Measurements from ENCODE around the gene RBFOX1. TPM values are rescaled to one million over a fixed set of nuclear protein-coding genes. Genes with fewer than 3 reads are reported as not detected.

RBFOX1 gene
- total RNA-seq, 6 donors from 2014 or later, result not detected

GRCh38 chr16:7390974-7391373, 58.3 kb downstream of the RBFOX1 start:
- H3K4me3 ChIP-seq, result no peak overlapping the region
- no peak for TF ChIP-seq POLR2A (IDR thresholded peaks at IDR 0.05)
- TF ChIP-seq CTCF (IDR thresholded peaks at IDR 0.05), result no peak
- TF ChIP-seq EP300 (IDR thresholded peaks at IDR 0.05), result no peak
- no peak for TF ChIP-seq POLR2AphosphoS5 (IDR thresholded peaks at IDR 0.05)
- DNase-seq (no peak), ATAC-seq (ENCODE audit: low FRiP score in 2 of 2) (no peak)
- no peaks in the 10 kb centered on the region for H3K4me1 ChIP-seq
- H3K9me3 ChIP-seq, result no peaks in the 10 kb centered on the region
- no peak overlapping the region for H3K27ac ChIP-seq
- 79 to 83% methylated on average over 5 of the region's 5 CpGs for WGBS, 2 donors
- no peaks in the 10 kb centered on the region for H3K27me3 ChIP-seq
- H3K36me3 ChIP-seq, result no peaks in the 10 kb centered on the region

DNA sequence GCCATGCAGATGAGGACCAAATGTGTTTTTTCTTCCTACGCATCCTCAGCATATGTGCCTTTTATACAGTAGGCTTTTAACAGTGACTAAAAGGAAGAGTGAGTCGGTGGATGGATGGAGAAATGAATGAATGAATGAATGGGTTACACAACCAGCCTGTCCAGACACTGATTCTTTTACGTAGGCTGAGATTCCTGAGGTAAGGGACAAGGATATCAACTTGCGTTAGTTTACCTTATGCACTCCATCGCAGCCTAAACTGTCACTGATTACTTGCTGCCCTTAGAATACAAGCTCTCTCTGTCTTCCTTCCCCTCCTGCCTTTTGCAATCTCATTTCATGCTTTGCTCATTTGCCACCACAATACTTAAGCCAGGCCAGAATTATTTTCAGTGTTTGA, 59.0 kb downstream of the RBFOX1 start:
- H3K9me3 ChIP-seq, result no peaks in the 10 kb centered on the region
- no peak for TF ChIP-seq POLR2A (IDR thresholded peaks at IDR 0.05)
- no peak for TF ChIP-seq POLR2AphosphoS5 (IDR thresholded peaks at IDR 0.05)
- TF ChIP-seq EP300 (IDR thresholded peaks at IDR 0.05), result no peak
- TF ChIP-seq CTCF (IDR thresholded peaks at IDR 0.05), result no peak
- no peaks in the 10 kb centered on the region for H3K36me3 ChIP-seq
- ATAC-seq (ENCODE audit: low FRiP score in 2 of 2), result no peak
- H3K4me1 ChIP-seq, result no peaks in the 10 kb centered on the region
- H3K27me3 ChIP-seq, result no peaks in the 10 kb centered on the region
- no peak overlapping the region for H3K27ac ChIP-seq
- WGBS, 2 donors, result 68 to 74% methylated on average over 5 of the region's 5 CpGs
- no peak for DNase-seq
- H3K4me3 ChIP-seq, result no peak overlapping the region

DNA sequence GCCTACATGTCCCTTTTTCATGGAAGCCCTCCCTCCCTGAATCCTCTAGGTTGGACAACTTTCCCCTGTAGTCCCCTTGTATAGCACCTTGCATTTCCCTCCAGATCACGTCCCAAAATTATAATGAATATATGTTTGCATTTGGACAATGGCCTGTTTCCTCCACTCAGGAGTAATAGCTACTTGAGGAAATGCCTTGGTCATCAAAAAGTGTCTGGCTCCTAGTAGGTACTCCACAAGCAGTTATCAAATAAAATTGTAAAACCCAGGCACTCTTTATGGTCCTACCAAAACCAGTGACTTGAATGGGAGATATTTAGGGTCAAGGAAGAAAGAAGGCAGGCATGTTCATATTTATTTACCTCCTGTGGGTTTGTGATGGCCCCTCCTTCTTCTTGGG, 59.6 kb downstream of the RBFOX1 start:
- no peak for ATAC-seq (ENCODE audit: low FRiP score in 2 of 2)
- WGBS, 2 donors, result 26 to 40% methylated on average over 1 of the region's 1 CpG
- no peaks in the 10 kb centered on the region for H3K9me3 ChIP-seq
- H3K4me3 ChIP-seq, result no peak overlapping the region
- H3K27me3 ChIP-seq, result no peaks in the 10 kb centered on the region
- H3K4me1 ChIP-seq, result no peaks in the 10 kb centered on the region
- no peaks in the 10 kb centered on the region for H3K36me3 ChIP-seq
- TF ChIP-seq CTCF (IDR thresholded peaks at IDR 0.05) (no peak), POLR2A (IDR thresholded peaks at IDR 0.05) (no peak), EP300 (IDR thresholded peaks at IDR 0.05) (no peak), POLR2AphosphoS5 (IDR thresholded peaks at IDR 0.05) (no peak)
- H3K27ac ChIP-seq, result no peak overlapping the region
- no peak for DNase-seq

- Histone ChIP-seq H3K36me3 (no peaks in the 10 kb centered on the region), H3K27ac (no peak overlapping the region), H3K27me3 (no peaks in the 10 kb centered on the region), H3K4me1 (no peaks in the 10 kb centered on the region), H3K9me3 (no peaks in the 10 kb centered on the region), H3K4me3 (no peak overlapping the region)
- no peak for ATAC-seq (ENCODE audit: low FRiP score in 2 of 2)
- TF ChIP-seq EP300 (IDR thresholded peaks at IDR 0.05) (no peak), CTCF (IDR thresholded peaks at IDR 0.05) (no peak), POLR2AphosphoS5 (IDR thresholded peaks at IDR 0.05) (no peak), POLR2A (IDR thresholded peaks at IDR 0.05) (no peak)
- 84 to 100% methylated on average over 4 of the region's 4 CpGs for WGBS, 2 donors
- DNase-seq, result no peak
These were observed 61.0 kb downstream of the RBFOX1 start for GRCh38 chr16:7393680-7394079.

- H3K27me3 ChIP-seq, result no peaks in the 10 kb centered on the region
- H3K4me3 ChIP-seq, result no peak overlapping the region
- TF ChIP-seq POLR2AphosphoS5 (IDR thresholded peaks at IDR 0.05), result no peak
- TF ChIP-seq POLR2A (IDR thresholded peaks at IDR 0.05), result no peak
- TF ChIP-seq CTCF (IDR thresholded peaks at IDR 0.05), result no peak
- no peak for TF ChIP-seq EP300 (IDR thresholded peaks at IDR 0.05)
- no peaks in the 10 kb centered on the region for H3K4me1 ChIP-seq
- H3K36me3 ChIP-seq, result no peaks in the 10 kb centered on the region
- no peak overlapping the region for H3K27ac ChIP-seq
- no peak for ATAC-seq (ENCODE audit: low FRiP score in 2 of 2)
- WGBS, 2 donors, result 75 to 84% methylated on average over 7 of the region's 7 CpGs
- no peak for DNase-seq
- no peaks in the 10 kb centered on the region for H3K9me3 ChIP-seq
These were observed 62.2 kb downstream of the RBFOX1 start for GRCh38 chr16:7394720-7395336.
